Stimulated activated CD4-positive, alpha-beta T cell treated with anti-CD3 and anti-CD28 coated beads, Interleukin-15, amount 100 ng/mL, for 1 hour (primary cell): ENCODE data around the gene FARS2.

Experiments used
- DNase-seq, 2 donors: peaks; one replicate each; pipeline ENCODE4 v3.0.0-alpha.2; 2020; ENCODE audit warnings: low read depth in 1 of 2, low spot score in 1 of 2

Gene FARS2

GRCh38 chr6:5422321-5422915, 161.1 kb downstream of the FARS2 start:
- no peak for DNase-seq

GRCh38 chr6:5423251-5423650, 161.9 kb downstream of the FARS2 start:
- DNase-seq, result no peak

DNA sequence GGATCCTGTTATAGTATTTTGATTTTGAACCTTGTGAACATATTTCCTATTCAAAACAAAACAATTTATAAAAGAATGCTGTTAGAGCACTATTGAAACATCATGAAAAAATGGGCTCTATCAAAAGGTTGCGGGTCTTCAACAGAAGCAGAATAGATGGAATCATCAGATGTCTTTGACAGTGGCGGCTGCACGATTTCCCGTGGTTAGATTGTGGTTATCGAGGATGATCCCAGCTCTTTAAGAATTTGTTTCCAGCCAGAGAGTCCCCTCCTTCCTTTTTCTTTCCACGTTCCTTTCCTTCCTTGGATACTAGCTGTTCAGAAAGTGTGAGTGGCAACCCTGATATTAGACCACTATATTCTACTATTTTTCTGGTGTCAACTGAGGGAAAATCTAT, 163.4 kb downstream of the FARS2 start:
- DNase-seq, result no peak

- no peak for DNase-seq
Observed at GRCh38 chr6:5425267-5425666, 164.0 kb downstream of the FARS2 start.

GRCh38 chr6:5425797-5426196, 164.5 kb downstream of the FARS2 start:
- DNase-seq, result no peak

GRCh38 chr6:5427586-5427985, 166.3 kb downstream of the FARS2 start:
- DNase-seq, result no peak

DNA sequence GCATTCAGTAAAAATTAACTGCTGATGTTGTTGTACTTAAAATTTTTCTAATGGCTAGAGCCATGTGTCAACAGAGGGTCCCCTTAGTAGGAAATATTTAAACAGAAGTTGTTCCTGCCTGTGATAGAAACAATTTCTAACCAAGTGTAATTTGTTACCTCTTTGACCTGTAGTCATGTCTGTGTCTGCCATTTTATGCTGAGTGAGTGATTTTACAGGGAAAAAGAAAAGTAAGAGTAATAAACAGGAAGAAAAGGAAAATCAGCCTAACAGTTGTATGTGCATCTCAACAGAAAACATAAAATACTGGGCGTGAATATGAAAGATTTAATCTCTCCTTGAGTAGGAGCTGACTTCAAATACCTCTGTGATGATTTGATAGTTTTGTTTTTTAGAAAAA, 172.0 kb downstream of the FARS2 start:
- DNase-seq, result no peak

- no peak for DNase-seq
Observed at GRCh38 chr6:5435449-5435848, 174.1 kb downstream of the FARS2 start.

- no peak for DNase-seq
Observed at GRCh38 chr6:5438922-5439584, 177.7 kb downstream of the FARS2 start.

GRCh38 chr6:5439749-5440148, 178.4 kb downstream of the FARS2 start:
- DNase-seq, result no peak

- DNase-seq, result no peak
Observed at GRCh38 chr6:5442319-5442718, 181.0 kb downstream of the FARS2 start.

DNA sequence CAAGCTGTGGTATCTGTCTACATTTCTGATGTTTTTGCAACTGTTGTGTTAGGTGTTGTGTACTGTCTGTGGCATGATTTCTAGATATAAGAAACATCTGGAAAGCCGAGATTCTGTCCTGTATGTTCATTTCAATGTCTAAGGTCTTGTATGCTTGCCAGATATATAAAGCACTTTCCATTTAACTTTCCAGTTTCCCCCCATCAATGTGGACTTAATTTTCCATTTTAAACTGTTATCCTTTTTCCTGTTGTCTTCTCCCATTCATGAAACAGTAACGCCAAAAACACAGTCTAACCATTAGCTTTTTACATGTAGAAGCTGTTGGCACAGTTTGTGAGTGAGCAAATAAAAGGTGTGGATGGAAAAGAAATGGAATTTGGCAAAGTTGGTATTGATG, 181.6 kb downstream of the FARS2 start:
- DNase-seq, result no peak

GRCh38 chr6:5443491-5443890, 182.2 kb downstream of the FARS2 start:
- no peak for DNase-seq

GRCh38 chr6:5446362-5447075, 185.2 kb downstream of the FARS2 start:
- DNase-seq, result no peak

DNA sequence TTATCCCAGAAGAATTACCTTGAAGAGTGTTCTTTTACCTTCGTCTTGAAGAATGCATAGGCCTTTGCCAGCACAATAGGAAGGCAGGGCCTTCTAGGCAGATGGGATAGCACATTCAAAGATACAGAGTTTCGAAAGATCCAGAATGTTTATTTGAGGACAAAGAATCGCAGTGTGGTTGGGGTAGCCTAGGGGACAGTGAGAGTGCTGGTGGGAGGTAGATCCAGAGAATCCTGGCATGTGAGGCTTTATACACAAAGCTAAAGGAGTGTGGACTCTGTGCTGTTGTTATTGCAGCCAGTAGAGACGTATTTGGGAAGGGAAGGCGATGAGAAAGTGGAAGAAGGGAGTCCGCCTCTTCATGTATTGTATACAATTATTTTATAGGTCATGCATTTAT, 186.6 kb downstream of the FARS2 start:
- no peak for DNase-seq

GRCh38 chr6:5450073-5450472, 188.8 kb downstream of the FARS2 start:
- DNase-seq, result no peak

DNA sequence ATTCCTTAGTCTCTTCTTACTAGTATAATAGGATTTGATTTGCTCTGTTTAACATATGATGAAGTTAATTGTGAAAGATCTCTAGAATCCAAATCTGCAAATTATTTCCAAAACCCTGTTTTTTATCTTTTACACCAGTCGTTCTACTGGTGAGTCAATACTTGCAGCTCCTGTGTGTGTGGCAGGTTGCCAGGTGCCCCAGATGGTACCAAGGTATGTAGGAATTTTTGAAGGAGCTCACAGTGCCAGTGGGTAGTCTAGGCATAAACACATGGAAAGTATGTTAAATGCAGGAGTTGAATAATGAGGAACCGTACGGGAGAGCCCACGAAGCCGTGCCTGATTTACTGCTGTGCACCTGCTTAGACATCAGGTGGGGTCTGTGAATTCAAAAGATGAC, 192.2 kb downstream of the FARS2 start:
- DNase-seq, result no peak

GRCh38 chr6:5455142-5455541, 193.8 kb downstream of the FARS2 start:
- no peak for DNase-seq

DNA sequence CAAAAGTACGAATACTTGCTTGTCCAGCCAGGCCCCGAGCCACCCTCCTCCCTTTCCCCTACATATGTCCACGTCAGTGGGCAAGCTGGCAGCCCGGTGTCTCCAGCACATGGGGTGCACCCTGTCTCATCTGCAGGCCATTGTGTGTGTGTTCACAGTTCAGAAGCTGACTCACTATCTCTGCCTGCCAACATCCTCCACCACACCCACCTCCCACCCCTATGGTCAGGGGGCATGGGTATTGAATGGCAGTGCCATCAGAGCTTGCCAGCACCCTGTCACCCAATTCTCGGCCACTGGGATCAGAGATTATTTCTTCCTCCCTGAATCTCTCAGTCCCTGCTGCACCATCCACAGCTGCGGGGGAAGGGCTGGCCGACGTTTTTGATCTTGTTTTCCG, 195.7 kb downstream of the FARS2 start:
- DNase-seq, result no peak

DNA sequence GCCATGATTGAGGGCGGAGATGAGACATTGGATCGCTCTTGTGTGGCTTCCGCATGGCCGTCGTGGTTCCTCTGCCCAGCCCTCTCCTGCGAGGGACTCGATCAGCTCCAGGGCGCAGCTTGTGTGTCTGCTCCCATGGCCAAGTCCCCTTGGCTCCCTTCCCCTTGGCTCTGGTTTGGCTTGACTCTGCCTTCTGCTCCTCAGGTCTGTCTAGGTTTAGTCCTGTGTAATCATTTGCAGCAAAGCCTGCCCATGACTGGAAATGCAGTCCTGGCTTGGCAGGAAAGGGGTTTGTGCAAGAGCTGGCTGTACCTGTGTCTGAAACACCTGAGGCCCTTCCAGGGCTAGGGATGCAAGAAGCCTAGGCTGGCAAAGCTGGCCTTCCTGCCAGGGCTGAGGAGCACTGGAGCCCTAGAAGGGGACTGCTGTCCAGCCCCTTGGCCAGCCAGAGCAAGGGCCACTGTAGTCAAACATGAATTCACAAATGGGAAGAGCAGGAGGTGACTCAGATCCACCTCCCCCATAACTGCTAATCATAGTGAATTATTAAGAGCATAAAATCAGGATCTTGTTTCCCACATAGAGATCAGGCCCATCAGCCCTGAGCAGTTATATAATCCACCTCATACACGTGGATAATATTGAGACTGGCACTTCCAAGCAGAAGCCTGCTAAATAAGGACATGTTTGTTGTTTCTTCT, 196.8 kb downstream of the FARS2 start:
- no peak for DNase-seq

- no peak for DNase-seq
Observed at GRCh38 chr6:5459346-5459745, 198.0 kb downstream of the FARS2 start.

GRCh38 chr6:5461365-5461764, 200.1 kb downstream of the FARS2 start:
- no peak for DNase-seq
